ENCODE data around the gene AFTPH.

The AFTPH gene

GRCh38 chr2:64617631-64618151 is 93.6 kb downstream of the AFTPH start:
- H3K27me3 ChIP-seq (ENCODE audit: insufficient read depth, low read length, poor library complexity): no peaks in the 10 kb centered on the region
- no peak for ATAC-seq (ENCODE audit: insufficient read depth, low read depth)
- H3K9ac ChIP-seq (ENCODE audit: low read depth, low read length): no peak overlapping the region

GRCh38 chr2:64620661-64621060 is 96.5 kb downstream of the AFTPH start:
- Histone ChIP-seq H3K4me3 (ENCODE audit: low read depth in 1 of 2, low read length in 2 of 2) (no peak overlapping the region), H3K79me2 (ENCODE audit: insufficient read depth, low read length) (no peaks in the 10 kb centered on the region), H3K4me1 (ENCODE audit: insufficient read depth, low read length) (no peaks in the 10 kb centered on the region), H3K27me3 (ENCODE audit: insufficient read depth, low read length, poor library complexity) (no peaks in the 10 kb centered on the region), H3K36me3 (ENCODE audit: insufficient read depth, low read length) (no peaks in the 10 kb centered on the region), H2AFZ (ENCODE audit: low read depth, low read length) (no peak overlapping the region), H3K27ac (ENCODE audit: low read length) (no peak overlapping the region), H4K20me1 (ENCODE audit: insufficient read depth, low read length) (no peaks in the 10 kb centered on the region), H3K9me3 (ENCODE audit: insufficient read depth, low read length, severe bottlenecking) (no peaks in the 10 kb centered on the region), H3K9ac (ENCODE audit: low read depth, low read length) (no peak overlapping the region), H3K4me2 (ENCODE audit: insufficient read depth, low read length) (no peak overlapping the region)
- TF ChIP-seq EZH2 (IDR thresholded peaks at IDR 0.05; ENCODE audit: borderline replicate concordance, low read depth, low read length, severe bottlenecking): no peak
- TF ChIP-seq CTCF (IDR thresholded peaks at IDR 0.05; ENCODE audit: borderline replicate concordance, extremely low read depth, low read length, poor library complexity, severe bottlenecking): no peak
- ATAC-seq (ENCODE audit: insufficient read depth, low read depth) (no peak), DNase-seq (no peak)

More at GRCh38 chr2:64617631-64618151, 93.6 kb downstream of the AFTPH start:
- no peak for DNase-seq
- H3K36me3 ChIP-seq (ENCODE audit: insufficient read depth, low read length): no peaks in the 10 kb centered on the region
- H3K9me3 ChIP-seq (ENCODE audit: insufficient read depth, low read length, severe bottlenecking): no peaks in the 10 kb centered on the region
- no peaks in the 10 kb centered on the region for H4K20me1 ChIP-seq (ENCODE audit: insufficient read depth, low read length)
- no peak overlapping the region for H3K27ac ChIP-seq (ENCODE audit: low read length)
- TF ChIP-seq CTCF (IDR thresholded peaks at IDR 0.05; ENCODE audit: borderline replicate concordance, extremely low read depth, low read length, poor library complexity, severe bottlenecking) (no peak), EZH2 (IDR thresholded peaks at IDR 0.05; ENCODE audit: borderline replicate concordance, low read depth, low read length, severe bottlenecking) (no peak)
- no peak overlapping the region for H2AFZ ChIP-seq (ENCODE audit: low read depth, low read length)
- no peak overlapping the region for H3K4me2 ChIP-seq (ENCODE audit: insufficient read depth, low read length)
- H3K4me3 ChIP-seq (ENCODE audit: low read depth in 1 of 2, low read length in 2 of 2): no peak overlapping the region
- H3K79me2 ChIP-seq (ENCODE audit: insufficient read depth, low read length): no peaks in the 10 kb centered on the region
- H3K4me1 ChIP-seq (ENCODE audit: insufficient read depth, low read length): no peaks in the 10 kb centered on the region

GRCh38 chr2:64622443-64623241 is 98.5 kb downstream of the AFTPH start:
- Histone ChIP-seq H3K4me3 (ENCODE audit: low read depth in 1 of 2, low read length in 2 of 2) (no peak overlapping the region), H3K4me1 (ENCODE audit: insufficient read depth, low read length) (no peaks in the 10 kb centered on the region), H3K9me3 (ENCODE audit: insufficient read depth, low read length, severe bottlenecking) (no peaks in the 10 kb centered on the region), H3K9ac (ENCODE audit: low read depth, low read length) (no peak overlapping the region), H3K27ac (ENCODE audit: low read length) (no peak overlapping the region), H3K79me2 (ENCODE audit: insufficient read depth, low read length) (no peaks in the 10 kb centered on the region), H2AFZ (ENCODE audit: low read depth, low read length) (no peak overlapping the region), H4K20me1 (ENCODE audit: insufficient read depth, low read length) (no peaks in the 10 kb centered on the region), H3K36me3 (ENCODE audit: insufficient read depth, low read length) (no peaks in the 10 kb centered on the region), H3K4me2 (ENCODE audit: insufficient read depth, low read length) (no peak overlapping the region), H3K27me3 (ENCODE audit: insufficient read depth, low read length, poor library complexity) (no peaks in the 10 kb centered on the region)
- ATAC-seq (ENCODE audit: insufficient read depth, low read depth): no peak
- TF ChIP-seq EZH2 (IDR thresholded peaks at IDR 0.05; ENCODE audit: borderline replicate concordance, low read depth, low read length, severe bottlenecking): no peak
- TF ChIP-seq CTCF (IDR thresholded peaks at IDR 0.05; ENCODE audit: borderline replicate concordance, extremely low read depth, low read length, poor library complexity, severe bottlenecking): no peak
- no peak for DNase-seq

Measured in DND-41 (cell line).